Measurements from ENCODE around the gene CABP5. TPM values are rescaled to one million over a fixed set of nuclear protein-coding genes. Genes with fewer than 3 reads are reported as not detected.

Gene CABP5
- total RNA-seq, 2 donors from 2014 or later = not detected

GRCh38 chr19:48029431-48029830 lies 14.4 kb downstream of the CABP5 start:
- Histone ChIP-seq H3K4me1 (no peaks in the 10 kb centered on the region), H3K4me3 (no peak overlapping the region), H3K36me3 (no peaks in the 10 kb centered on the region), H3K27me3 (no peaks in the 10 kb centered on the region), H3K9ac (ENCODE audit: low read depth in 2 of 2, low read length in 2 of 2) (no peak overlapping the region), H3K27ac (no peak overlapping the region), H3K9me3 (no peaks in the 10 kb centered on the region)
- intact Hi-C loops (cut with DNase I) = no loop called here
- TF ChIP-seq CTCF (IDR thresholded peaks at IDR 0.05) = no peak
- no peak for DNase-seq

- intact Hi-C loops (cut with DNase I) = no loop called here
- no peaks in the 10 kb centered on the region for H3K36me3 ChIP-seq
- no peaks in the 10 kb centered on the region for H3K4me1 ChIP-seq
- no peak overlapping the region for H3K27ac ChIP-seq
- H3K9ac ChIP-seq (ENCODE audit: low read depth in 2 of 2, low read length in 2 of 2) = no peak overlapping the region
- no peaks in the 10 kb centered on the region for H3K27me3 ChIP-seq
- no peak overlapping the region for H3K4me3 ChIP-seq
- no peak for DNase-seq
- no peak for TF ChIP-seq CTCF (IDR thresholded peaks at IDR 0.05)
- H3K9me3 ChIP-seq = no peaks in the 10 kb centered on the region
These were observed 18.4 kb downstream of the CABP5 start for GRCh38 chr19:48025480-48025879.

GRCh38 chr19:48023518-48023917 lies 20.4 kb downstream of the CABP5 start:
- no peaks in the 10 kb centered on the region for H3K9me3 ChIP-seq
- H3K27me3 ChIP-seq = no peaks in the 10 kb centered on the region
- H3K36me3 ChIP-seq = no peaks in the 10 kb centered on the region
- no peak overlapping the region for H3K4me3 ChIP-seq
- TF ChIP-seq CTCF (IDR thresholded peaks at IDR 0.05) = no peak
- no peak overlapping the region for H3K27ac ChIP-seq
- no peak for DNase-seq
- intact Hi-C loops (cut with DNase I) = no loop called here
- no peak overlapping the region for H3K9ac ChIP-seq (ENCODE audit: low read depth in 2 of 2, low read length in 2 of 2)
- H3K4me1 ChIP-seq = no peaks in the 10 kb centered on the region

GRCh38 chr19:48023011-48023410 lies 20.9 kb downstream of the CABP5 start:
- TF ChIP-seq CTCF (IDR thresholded peaks at IDR 0.05) = no peak
- Histone ChIP-seq H3K9ac (ENCODE audit: low read depth in 2 of 2, low read length in 2 of 2) (no peak overlapping the region), H3K36me3 (no peaks in the 10 kb centered on the region), H3K4me1 (no peaks in the 10 kb centered on the region), H3K4me3 (no peak overlapping the region), H3K9me3 (no peaks in the 10 kb centered on the region), H3K27me3 (no peaks in the 10 kb centered on the region), H3K27ac (no peak overlapping the region)
- intact Hi-C loops (cut with DNase I) = no loop called here
- no peak for DNase-seq

- DNase-seq = no peak
- H3K4me1 ChIP-seq = no peaks in the 10 kb centered on the region
- H3K27ac ChIP-seq = no peak overlapping the region
- no peaks in the 10 kb centered on the region for H3K9me3 ChIP-seq
- H3K9ac ChIP-seq (ENCODE audit: low read depth in 2 of 2, low read length in 2 of 2) = no peak overlapping the region
- intact Hi-C loops (cut with DNase I) = no loop called here
- no peaks in the 10 kb centered on the region for H3K36me3 ChIP-seq
- no peak for TF ChIP-seq CTCF (IDR thresholded peaks at IDR 0.05)
- H3K27me3 ChIP-seq = peaks cover 4% of the 10 kb centered on the region
- H3K4me3 ChIP-seq = no peak overlapping the region
These were observed 23.2 kb downstream of the CABP5 start for GRCh38 chr19:48020686-48021085.

Data from colonic mucosa (tissue), 4 donors.